Spleen (tissue), 7 donors: Measurements from ENCODE around the gene ERAP2.
"Not testable (repeated sequence)": the region's sequence is repeated elsewhere in the genome, so short reads cannot be mapped to it uniquely, and the experiment has no call there.

ENCODE experiments used
- CTCF ChIP-seq, 11 experiments: fragments of 200-600 bp in 7 of 11; fragments of 450-650 bp in 4 of 11; sonication (generic) in 4 of 11; IDR thresholded peaks in 8 of 11; conservative IDR thresholded peaks in 3 of 11; 1 replicate in 7 of 11; 2 replicates in 4 of 11; pipeline versions ENCODE4 v1.4.0 to v1.8.0; 2016 to 2021; ENCODE audit warnings: antibody characterized with exemption in 11 of 11, inconsistent platforms in 4 of 11, mild to moderate bottlenecking in 1 of 11
- POLR2A ChIP-seq, 3 donors: fragments of 450-650 bp; IDR thresholded peaks; one replicate each; pipeline ENCODE4 v1.5.1; 2017; ENCODE audit warnings: antibody characterized with exemption in 3 of 3, mild to moderate bottlenecking in 1 of 3
- POLR2AphosphoS5 ChIP-seq, 3 donors: sonication (generic); formaldehyde crosslinking; IDR thresholded peaks; one replicate each; pipeline ENCODE4 v1.5.1; 2017; ENCODE audit warnings: antibody characterized with exemption in 3 of 3
- donor health status: DM: no; HTN: no; CAD: no; lungs with moderate emphysema.
- donor health status: DM: no; HTN: no; CAD: no.
- donor health status: DM: no; HTN: no; CAD: no.

- not testable (repeated sequence) for TF ChIP-seq POLR2A (IDR thresholded peaks at IDR 0.05); CTCF (IDR thresholded peaks at IDR 0.05 in 8 of 11, conservative IDR thresholded peaks at IDR 0.05 in 3 of 11); POLR2AphosphoS5 (IDR thresholded peaks at IDR 0.05)
Measured at GRCh38 chr5:96841931-96842330, 34.4 kb upstream of the ERAP2 start.
